GM19238 (cell line): Measurements from ENCODE around the gene PCYT1B.

Experiments
- DNase-seq: peaks from one replicate; pipeline ENCODE4 v3.0.0; 2011; ENCODE audit warnings: low spot score; ENCODE audit not compliant: insufficient read length

PCYT1B gene

DNA sequence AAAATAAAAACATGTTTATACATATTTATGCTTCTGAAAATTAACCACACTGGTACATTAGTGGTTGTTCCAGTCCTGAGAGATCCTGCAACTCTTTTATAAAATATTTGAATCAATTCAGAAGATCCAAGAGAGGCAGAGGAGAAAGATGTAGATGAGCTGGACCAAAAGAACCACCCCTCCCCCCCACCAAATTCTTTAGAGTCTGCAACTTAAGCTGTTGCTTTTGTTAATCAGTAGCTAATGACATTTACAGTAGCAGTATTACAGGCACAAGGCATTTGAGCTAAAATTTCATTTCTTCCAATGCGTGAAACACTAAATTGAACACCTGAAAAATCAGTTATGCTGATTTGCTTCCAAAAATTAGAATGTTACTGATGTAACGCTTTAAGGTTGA lies 120.5 kb downstream of the PCYT1B start:
- DNase-seq = no peak

DNA sequence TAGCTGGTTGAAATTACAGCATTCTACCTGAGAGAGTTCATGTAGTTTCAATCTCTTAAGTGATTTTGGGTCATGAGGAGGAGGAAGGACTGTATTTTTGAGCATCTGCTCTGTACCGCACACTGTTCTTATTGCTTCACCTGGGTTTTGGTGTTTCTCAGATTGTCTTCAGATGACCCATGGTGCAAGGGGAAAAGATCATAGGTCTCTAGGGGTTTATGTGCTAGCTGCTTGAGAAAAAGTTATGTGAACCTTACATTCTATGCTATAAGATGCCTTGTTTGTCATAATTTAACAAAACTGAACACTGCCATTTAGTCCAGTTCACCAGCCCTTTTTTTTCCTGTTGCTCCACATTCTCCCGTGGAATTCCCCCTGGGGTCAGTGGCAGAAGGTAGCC lies 121.7 kb downstream of the PCYT1B start:
- DNase-seq = no peak

DNA sequence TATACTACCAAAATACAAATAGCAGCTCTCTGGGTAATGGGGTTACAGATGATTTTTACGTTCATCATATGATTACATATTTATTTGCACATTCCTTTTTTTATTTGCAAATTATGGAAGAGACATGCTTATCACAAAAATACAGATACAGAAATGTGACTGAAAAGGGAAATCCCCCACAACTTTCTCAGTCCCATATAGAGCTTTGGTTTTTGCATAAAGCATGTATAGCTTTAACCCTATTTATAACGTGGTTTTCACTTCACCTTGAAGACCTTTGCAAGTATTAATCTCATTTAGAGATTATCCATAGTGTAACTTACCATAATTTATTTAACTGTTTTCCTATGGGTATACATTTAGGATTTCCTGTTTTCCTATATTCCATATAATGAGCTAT lies 126.7 kb downstream of the PCYT1B start:
- no peak for DNase-seq

DNA sequence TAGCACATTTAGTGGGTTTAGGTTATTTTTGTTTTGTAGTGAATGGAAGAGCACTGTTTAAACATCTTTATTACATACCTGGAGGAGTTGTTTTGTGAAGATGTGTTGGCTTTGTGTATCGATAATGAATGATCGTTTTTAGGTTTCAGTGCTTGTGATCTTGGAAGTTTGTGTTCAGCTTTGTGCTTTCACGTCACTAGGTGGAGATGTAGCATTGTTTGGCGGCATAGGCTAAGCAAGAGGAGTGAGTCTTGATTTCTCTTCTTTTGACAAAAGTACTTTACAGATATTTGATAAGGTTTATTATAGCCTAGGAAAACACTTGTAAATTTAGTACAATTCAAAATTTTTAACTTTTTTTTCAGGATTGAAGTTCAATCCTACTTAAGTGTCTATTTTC lies 131.7 kb downstream of the PCYT1B start:
- DNase-seq = no peak

DNA sequence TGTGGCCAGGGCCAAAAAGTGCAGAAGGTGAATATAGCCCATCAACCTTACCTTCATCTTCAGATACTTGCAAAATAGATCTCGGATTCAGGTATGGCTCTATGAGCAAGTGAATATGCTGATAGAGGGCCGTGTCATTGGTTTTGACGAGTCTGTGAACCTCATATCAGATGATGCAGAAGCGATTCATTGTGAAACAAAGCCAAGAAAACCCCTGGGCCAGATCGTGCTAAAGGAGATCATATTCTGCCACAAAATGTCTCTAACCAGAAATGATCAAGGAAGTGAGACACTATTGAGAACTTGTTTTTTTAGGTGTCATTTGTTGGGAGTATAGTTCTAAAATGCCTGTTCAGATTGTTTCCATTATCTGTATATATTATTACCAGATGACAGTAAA lies 133.7 kb downstream of the PCYT1B start:
- no peak for DNase-seq

DNA sequence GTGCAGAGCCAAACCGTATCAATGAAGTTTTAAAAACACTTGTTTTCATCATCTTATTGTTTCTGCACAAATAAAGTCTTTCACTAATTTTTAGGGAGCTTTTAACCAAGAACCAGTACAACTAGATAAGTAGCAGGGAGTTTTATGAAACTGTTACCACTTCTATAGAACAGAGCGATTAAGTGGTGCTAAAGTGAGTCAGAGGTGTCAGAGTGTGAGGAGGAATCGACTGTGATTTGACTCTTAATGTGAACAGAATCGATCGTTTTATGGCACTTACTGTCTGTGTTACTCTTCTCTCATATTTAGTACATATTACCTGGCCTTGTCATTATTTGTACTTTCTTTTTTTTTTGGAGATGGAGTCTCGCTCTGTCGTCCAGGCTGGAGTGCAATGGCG lies 138.8 kb downstream of the PCYT1B start:
- DNase-seq = no peak
